Chondrocyte (in vitro differentiated cells): ENCODE results near the gene FRMD4B. TPM values are rescaled to one million over a fixed set of nuclear protein-coding genes. Genes with fewer than 3 reads are reported as not detected.
A peak's percentile ranks its signal among the peaks of the same experiment; 100 is the strongest.

ENCODE experiments used
- DNase-seq: peaks from one replicate; pipeline ENCODE4 v3.0.0; 2021; ENCODE audit warnings: mixed read lengths, low spot score
- H3K27ac Mint-ChIP-seq: one replicate; pipeline ENCODE4 v1.8.0; 2021; ENCODE audit warnings: mild to moderate bottlenecking, moderate library complexity, mixed read lengths; ENCODE audit not compliant: unreplicated experiment
- H3K27me3 Mint-ChIP-seq: 2 replicates; pipeline ENCODE4 v1.8.0; 2021; ENCODE audit warnings: low read depth, mixed read lengths
- H3K36me3 Mint-ChIP-seq: 2 replicates; pipeline ENCODE4 v1.8.0; 2021; ENCODE audit warnings: low read depth, mixed read lengths
- H3K4me1 Mint-ChIP-seq: 2 replicates; pipeline ENCODE4 v1.8.0; 2021; ENCODE audit warnings: low read depth, mild to moderate bottlenecking, mixed read lengths
- H3K4me3 Mint-ChIP-seq: one replicate; pipeline ENCODE4 v1.8.0; 2021; ENCODE audit warnings: mild to moderate bottlenecking, moderate library complexity, mixed read lengths; ENCODE audit not compliant: unreplicated experiment
- H3K9me3 Mint-ChIP-seq: 2 replicates; pipeline ENCODE4 v1.8.0; 2021; ENCODE audit warnings: low read depth, mixed read lengths
- total RNA-seq: library from RNA; stranded (reverse); gene quantifications from 3 replicates; pipeline ENCODE4 v1.2.1, GENCODE V29; 2021
- TF ChIP-seq, protein P1 (sequence below): fragments of 200-600 bp; sonication (generic); IDR thresholded peaks from 2 replicates; pipeline ENCODE4 v1.5.0; 2021; ENCODE audit warnings: antibody characterized with exemption, mild to moderate bottlenecking, moderate library complexity

Gene FRMD4B
- total RNA-seq, 1 donor from 2014 or later: 4.1 TPM

DNA sequence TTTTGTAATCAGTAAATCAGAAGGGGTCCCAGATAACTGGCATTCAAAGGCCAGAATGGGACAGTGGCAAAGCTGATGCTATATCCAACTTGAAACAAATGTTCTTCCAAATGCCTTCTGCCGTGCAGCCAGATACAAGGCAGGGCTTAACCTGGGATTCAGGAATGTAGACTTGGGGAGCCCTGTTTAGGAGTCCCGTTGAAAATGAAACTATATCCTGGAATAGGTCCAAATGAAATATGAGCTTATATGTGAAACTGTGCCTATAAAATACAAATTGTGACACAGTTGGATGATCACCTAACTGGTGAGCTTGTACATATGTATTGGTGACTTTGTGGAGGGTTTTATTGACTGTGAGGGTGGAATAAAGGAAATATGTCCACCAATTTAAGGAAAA lies 28.7 kb downstream of the FRMD4B start:
- no peaks in the 10 kb centered on the region for H3K27me3 Mint-ChIP-seq
- TF ChIP-seq, protein P1, sequence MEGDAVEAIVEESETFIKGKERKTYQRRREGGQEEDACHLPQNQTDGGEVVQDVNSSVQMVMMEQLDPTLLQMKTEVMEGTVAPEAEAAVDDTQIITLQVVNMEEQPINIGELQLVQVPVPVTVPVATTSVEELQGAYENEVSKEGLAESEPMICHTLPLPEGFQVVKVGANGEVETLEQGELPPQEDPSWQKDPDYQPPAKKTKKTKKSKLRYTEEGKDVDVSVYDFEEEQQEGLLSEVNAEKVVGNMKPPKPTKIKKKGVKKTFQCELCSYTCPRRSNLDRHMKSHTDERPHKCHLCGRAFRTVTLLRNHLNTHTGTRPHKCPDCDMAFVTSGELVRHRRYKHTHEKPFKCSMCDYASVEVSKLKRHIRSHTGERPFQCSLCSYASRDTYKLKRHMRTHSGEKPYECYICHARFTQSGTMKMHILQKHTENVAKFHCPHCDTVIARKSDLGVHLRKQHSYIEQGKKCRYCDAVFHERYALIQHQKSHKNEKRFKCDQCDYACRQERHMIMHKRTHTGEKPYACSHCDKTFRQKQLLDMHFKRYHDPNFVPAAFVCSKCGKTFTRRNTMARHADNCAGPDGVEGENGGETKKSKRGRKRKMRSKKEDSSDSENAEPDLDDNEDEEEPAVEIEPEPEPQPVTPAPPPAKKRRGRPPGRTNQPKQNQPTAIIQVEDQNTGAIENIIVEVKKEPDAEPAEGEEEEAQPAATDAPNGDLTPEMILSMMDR: no peak
- H3K4me3 Mint-ChIP-seq: no peak overlapping the region
- H3K36me3 Mint-ChIP-seq: no peaks in the 10 kb centered on the region
- peaks cover 61% of the 10 kb centered on the region for H3K4me1 Mint-ChIP-seq
- DNase-seq: no peak
- H3K27ac Mint-ChIP-seq: peak overlapping the region; percentile 60
- H3K9me3 Mint-ChIP-seq: peaks cover 8% of the 10 kb centered on the region

DNA sequence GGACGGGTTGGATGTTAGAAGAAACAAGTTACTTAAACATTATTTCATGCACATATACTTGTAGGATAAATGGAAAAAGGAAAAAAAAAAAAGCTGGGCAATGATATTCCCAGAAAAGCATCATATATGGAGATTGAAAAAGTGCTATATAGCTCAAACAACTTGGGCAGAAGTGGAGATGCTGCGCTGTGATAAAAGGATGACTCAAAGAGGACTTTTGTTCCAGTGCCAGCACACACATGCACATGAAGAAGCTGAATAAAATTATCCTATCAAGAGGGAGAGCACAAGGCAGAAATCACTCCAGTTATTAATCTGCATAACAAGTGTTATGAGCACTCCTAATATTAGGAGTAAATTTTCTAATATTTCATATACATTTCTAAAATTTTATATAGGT lies 30.9 kb downstream of the FRMD4B start:
- H3K9me3 Mint-ChIP-seq: peaks cover 8% of the 10 kb centered on the region
- H3K27me3 Mint-ChIP-seq: no peaks in the 10 kb centered on the region
- TF ChIP-seq, protein P1: no peak
- peaks cover under 1% of the 10 kb centered on the region for H3K36me3 Mint-ChIP-seq
- no peak for DNase-seq
- peaks cover 52% of the 10 kb centered on the region for H3K4me1 Mint-ChIP-seq
- H3K4me3 Mint-ChIP-seq: no peak overlapping the region
- H3K27ac Mint-ChIP-seq: no peak overlapping the region

DNA sequence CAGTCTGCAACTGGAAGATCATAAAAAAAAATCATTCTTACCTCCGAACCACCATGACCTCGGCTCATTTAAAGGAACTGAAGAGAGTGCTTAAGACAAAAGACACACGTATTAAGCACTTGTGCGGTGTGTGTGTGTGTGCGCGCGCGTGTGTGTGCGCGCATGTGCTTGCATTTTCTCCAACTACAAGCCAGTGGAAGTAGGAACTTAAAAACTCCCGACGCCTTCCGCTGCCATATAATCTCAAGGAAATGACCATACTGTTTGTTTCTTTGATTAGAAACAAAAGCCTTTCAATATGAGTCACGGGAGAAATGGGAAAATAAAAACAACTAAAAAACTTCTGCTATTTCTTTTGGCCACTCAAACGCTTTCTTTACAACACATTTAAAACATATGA lies 32.4 kb downstream of the FRMD4B start:
- no peak for DNase-seq
- H3K9me3 Mint-ChIP-seq: peaks cover 2% of the 10 kb centered on the region
- peaks cover 1% of the 10 kb centered on the region for H3K36me3 Mint-ChIP-seq
- no peaks in the 10 kb centered on the region for H3K27me3 Mint-ChIP-seq
- TF ChIP-seq, protein P1: no peak
- no peak overlapping the region for H3K27ac Mint-ChIP-seq
- H3K4me1 Mint-ChIP-seq: peaks cover 39% of the 10 kb centered on the region
- H3K4me3 Mint-ChIP-seq: no peak overlapping the region

DNA sequence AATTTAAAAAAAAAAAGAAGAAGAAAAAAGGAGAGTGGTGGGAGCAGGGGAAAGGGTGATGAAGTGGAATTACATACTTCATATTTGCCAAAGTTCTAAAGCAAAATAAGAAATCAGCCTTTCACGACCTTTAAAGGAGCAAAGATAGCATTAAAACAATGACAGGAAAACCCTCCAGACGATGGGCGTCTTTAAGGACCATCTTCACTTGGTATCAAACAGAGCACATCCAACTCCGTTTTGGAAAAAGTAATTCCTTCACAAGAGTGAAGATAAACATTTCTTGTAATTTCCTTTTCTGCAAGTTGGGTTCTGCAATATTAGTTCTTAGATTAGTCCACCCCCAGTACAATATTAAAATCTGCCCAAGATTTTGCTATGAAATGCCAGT lies 32.8 kb downstream of the FRMD4B start:
- TF ChIP-seq, protein P1: no peak
- H3K27ac Mint-ChIP-seq: no peak overlapping the region
- H3K9me3 Mint-ChIP-seq: peaks cover under 1% of the 10 kb centered on the region
- no peak overlapping the region for H3K4me3 Mint-ChIP-seq
- no peaks in the 10 kb centered on the region for H3K27me3 Mint-ChIP-seq
- peaks cover 38% of the 10 kb centered on the region for H3K4me1 Mint-ChIP-seq
- DNase-seq: no peak
- H3K36me3 Mint-ChIP-seq: peaks cover 1% of the 10 kb centered on the region

DNA sequence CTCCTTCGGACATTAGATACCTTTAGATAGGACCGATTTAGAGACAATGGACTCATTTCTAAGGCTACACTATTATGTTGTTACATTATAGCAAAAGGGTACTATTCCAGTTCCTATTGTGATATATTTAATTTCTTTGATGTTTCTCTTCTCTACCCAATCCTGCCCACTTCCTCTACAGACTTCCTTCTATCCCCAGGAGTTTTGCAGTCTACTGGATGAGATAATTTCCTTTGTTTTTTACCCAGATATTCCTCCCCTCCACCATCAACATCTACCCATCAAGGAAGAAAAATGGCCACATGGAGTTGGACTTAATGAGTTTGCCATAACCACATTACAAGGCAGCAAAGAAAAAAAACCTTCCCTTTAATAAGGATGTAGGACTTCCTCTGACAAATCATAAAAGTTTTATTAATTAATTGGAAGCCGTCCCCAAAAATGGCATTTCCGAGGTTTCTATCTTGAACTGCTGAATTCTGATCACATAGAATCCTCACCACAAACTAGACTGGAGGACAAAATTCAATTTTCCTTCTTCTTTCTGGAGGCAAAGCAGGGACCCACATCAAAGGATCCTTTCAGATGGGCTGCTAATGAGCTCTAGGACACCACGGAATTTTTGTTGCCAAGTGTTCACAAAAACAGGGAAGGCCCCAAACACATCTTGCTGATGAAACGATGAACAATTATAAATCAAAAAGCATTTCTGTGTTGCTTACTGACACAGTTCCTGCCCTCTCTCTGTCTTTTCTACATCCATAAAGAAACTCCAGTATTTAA lies 33.4 kb downstream of the FRMD4B start:
- TF ChIP-seq, protein P1: no peak
- no peak for DNase-seq
- H3K9me3 Mint-ChIP-seq: peaks cover 2% of the 10 kb centered on the region
- H3K4me3 Mint-ChIP-seq: no peak overlapping the region
- peaks cover 1% of the 10 kb centered on the region for H3K36me3 Mint-ChIP-seq
- no peaks in the 10 kb centered on the region for H3K27me3 Mint-ChIP-seq
- H3K27ac Mint-ChIP-seq: no peak overlapping the region
- H3K4me1 Mint-ChIP-seq: peaks cover 32% of the 10 kb centered on the region
